OCI-LY7 (cell line): ENCODE measurements around the gene ZFHX3.

ENCODE experiments used
- EZH2phosphoT487 ChIP-seq: fragments of 200-600 bp; sonication (generic); IDR thresholded peaks from 2 replicates; pipeline ENCODE4 v1.6.1; 2018; ENCODE audit warnings: low read depth, borderline replicate concordance, mild to moderate bottlenecking, mixed run types, antibody characterized with exemption, low read length, moderate library complexity, mixed read lengths
- TF ChIP-seq, protein P1 (sequence below): fragments of 200-600 bp; sonication (generic); conservative IDR thresholded peaks from 2 replicates; pipeline ENCODE4 v1.5.1; 2014; ENCODE audit warnings: mild to moderate bottlenecking, antibody characterized with exemption, low read length, moderate library complexity, mixed read lengths

DNA sequence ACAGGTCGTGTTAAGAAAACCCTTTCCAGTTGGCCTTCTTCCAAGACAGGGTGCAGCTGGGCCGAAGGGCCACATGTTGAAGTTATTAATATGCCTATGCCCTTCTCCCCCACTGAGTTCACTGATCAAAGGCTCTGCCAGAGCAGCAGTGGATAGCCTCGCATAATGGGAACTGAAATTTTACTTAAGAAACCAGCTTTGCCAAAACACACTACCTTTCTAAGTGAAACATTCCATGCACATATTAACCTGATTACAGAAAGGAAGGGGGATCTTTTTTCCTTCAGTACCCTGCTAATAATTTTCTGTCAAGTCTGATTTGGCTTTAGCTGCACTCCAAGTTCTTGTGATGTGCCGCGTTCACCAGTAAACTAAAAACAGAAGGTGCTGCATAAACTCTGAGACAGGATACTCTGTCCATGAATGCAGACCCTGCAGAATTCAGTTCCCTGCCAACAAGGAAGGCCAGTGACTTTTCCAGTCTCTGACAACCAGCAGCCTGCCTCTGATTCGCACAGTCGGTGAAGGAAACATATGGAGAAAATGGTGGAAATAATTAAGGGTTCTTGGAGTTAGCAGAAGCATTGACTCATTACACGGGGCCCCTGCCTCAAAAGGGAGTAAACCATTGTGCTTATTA lies 283.8 kb downstream of the ZFHX3 start:
- TF ChIP-seq, protein P1, sequence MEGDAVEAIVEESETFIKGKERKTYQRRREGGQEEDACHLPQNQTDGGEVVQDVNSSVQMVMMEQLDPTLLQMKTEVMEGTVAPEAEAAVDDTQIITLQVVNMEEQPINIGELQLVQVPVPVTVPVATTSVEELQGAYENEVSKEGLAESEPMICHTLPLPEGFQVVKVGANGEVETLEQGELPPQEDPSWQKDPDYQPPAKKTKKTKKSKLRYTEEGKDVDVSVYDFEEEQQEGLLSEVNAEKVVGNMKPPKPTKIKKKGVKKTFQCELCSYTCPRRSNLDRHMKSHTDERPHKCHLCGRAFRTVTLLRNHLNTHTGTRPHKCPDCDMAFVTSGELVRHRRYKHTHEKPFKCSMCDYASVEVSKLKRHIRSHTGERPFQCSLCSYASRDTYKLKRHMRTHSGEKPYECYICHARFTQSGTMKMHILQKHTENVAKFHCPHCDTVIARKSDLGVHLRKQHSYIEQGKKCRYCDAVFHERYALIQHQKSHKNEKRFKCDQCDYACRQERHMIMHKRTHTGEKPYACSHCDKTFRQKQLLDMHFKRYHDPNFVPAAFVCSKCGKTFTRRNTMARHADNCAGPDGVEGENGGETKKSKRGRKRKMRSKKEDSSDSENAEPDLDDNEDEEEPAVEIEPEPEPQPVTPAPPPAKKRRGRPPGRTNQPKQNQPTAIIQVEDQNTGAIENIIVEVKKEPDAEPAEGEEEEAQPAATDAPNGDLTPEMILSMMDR = no peak
- TF ChIP-seq EZH2phosphoT487 = no peak
